ENCODE results near the gene PNKD.

DNA sequence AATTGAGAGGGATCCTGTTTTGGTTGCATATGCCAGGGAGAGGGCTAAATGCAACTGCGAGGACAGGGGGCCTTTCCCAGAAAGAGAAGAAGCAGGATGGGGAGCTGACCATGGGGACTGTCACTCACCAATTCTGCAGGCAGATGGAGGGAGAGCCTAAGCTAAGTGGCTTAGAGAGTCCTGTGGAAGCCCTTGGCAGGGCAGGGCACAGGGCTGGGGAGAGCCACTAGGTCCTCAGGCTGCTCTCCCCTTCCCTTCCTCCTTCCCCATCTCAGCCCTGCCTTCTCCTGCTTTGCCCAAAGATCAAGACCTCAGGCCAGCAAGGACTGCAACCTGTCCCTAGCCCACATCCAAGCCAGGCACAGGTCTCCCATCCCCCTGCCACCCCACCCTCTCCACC lies 62.0 kb downstream of the PNKD start:
- TF ChIP-seq EZH2 (IDR thresholded peaks at IDR 0.05) = no peak
- TF ChIP-seq, protein P1, sequence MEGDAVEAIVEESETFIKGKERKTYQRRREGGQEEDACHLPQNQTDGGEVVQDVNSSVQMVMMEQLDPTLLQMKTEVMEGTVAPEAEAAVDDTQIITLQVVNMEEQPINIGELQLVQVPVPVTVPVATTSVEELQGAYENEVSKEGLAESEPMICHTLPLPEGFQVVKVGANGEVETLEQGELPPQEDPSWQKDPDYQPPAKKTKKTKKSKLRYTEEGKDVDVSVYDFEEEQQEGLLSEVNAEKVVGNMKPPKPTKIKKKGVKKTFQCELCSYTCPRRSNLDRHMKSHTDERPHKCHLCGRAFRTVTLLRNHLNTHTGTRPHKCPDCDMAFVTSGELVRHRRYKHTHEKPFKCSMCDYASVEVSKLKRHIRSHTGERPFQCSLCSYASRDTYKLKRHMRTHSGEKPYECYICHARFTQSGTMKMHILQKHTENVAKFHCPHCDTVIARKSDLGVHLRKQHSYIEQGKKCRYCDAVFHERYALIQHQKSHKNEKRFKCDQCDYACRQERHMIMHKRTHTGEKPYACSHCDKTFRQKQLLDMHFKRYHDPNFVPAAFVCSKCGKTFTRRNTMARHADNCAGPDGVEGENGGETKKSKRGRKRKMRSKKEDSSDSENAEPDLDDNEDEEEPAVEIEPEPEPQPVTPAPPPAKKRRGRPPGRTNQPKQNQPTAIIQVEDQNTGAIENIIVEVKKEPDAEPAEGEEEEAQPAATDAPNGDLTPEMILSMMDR (IDR thresholded peaks at IDR 0.05) = no peak
- no peak for TF ChIP-seq EZH2phosphoT487 (IDR thresholded peaks at IDR 0.05)

Measured in neural progenitor cell (in vitro differentiated cells).